ENCODE measurements around the gene PI3. TPM values are rescaled to one million over a fixed set of nuclear protein-coding genes. Genes with fewer than 3 reads are reported as not detected.

The PI3 gene
- total RNA-seq, 1 donor from 2014 or later = not detected

DNA sequence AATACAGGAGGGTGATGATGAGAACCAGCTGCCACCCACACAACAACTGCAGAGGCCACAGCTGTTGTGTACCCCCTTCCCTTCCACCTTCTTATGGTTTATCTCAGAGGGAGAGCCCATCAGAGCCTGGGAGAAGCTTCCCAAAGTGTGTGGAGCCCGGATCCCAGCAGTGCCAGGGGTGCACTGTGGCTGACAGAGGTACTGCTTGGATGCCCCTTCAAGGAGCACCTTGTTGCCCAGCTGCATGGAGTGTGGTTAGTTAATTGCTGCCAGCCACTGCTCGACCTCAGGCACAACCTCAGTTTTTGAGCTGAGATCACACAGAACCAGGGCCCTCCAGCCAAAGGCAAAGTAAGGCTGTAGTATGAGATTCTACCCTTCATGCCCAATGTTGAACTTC lies 13.0 kb downstream of the PI3 start:
- no peaks in the 10 kb centered on the region for H3K4me1 Mint-ChIP-seq (ENCODE audit: low read depth)
- no peak overlapping the region for H3K27ac Mint-ChIP-seq
- H3K9me3 Mint-ChIP-seq (ENCODE audit: low read depth) = no peaks in the 10 kb centered on the region
- H3K4me3 Mint-ChIP-seq (ENCODE audit: low read depth) = no peak overlapping the region
- no peak for TF ChIP-seq CTCF (IDR thresholded peaks at IDR 0.05; ENCODE audit: unreplicated experiment)
- DNase-seq (ENCODE audit: low spot score, unreplicated experiment) = no peak
- no peaks in the 10 kb centered on the region for H3K36me3 Mint-ChIP-seq (ENCODE audit: insufficient read depth)
- H3K27me3 Mint-ChIP-seq = peaks cover 7% of the 10 kb centered on the region

DNA sequence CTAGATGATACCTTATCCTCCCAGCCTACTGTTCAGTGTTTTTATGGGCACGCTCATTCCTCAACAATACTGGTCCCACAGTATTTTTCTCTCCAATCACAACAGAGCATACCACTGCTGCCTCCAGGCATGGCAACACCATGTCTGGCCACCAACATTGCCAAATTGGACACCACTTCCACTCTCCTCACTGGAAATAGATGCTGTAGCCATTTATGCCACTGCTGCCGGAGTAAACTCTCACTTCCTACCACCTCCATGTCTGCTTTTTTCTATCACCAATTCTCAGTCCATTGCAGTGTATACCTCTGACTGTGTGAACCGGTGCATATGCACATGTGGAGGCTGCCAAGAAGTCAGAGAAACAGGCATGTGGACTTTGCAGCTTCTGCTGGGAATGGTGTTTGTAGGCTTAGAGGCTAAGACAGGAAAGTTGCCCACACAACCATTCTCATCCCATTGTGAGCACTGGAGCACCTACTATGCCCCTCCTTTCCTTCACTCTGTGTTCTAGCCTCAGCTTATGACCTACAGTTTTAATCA lies 14.4 kb downstream of the PI3 start:
- no peaks in the 10 kb centered on the region for H3K36me3 Mint-ChIP-seq (ENCODE audit: insufficient read depth)
- no peaks in the 10 kb centered on the region for H3K4me1 Mint-ChIP-seq (ENCODE audit: low read depth)
- no peak overlapping the region for H3K27ac Mint-ChIP-seq
- no peak overlapping the region for H3K4me3 Mint-ChIP-seq (ENCODE audit: low read depth)
- DNase-seq (ENCODE audit: low spot score, unreplicated experiment) = no peak
- H3K9me3 Mint-ChIP-seq (ENCODE audit: low read depth) = no peaks in the 10 kb centered on the region
- H3K27me3 Mint-ChIP-seq = peaks cover 7% of the 10 kb centered on the region
- no peak for TF ChIP-seq CTCF (IDR thresholded peaks at IDR 0.05; ENCODE audit: unreplicated experiment)

- no peaks in the 10 kb centered on the region for H3K4me1 Mint-ChIP-seq (ENCODE audit: low read depth)
- no peak for TF ChIP-seq CTCF (IDR thresholded peaks at IDR 0.05; ENCODE audit: unreplicated experiment)
- no peaks in the 10 kb centered on the region for H3K36me3 Mint-ChIP-seq (ENCODE audit: insufficient read depth)
- H3K4me3 Mint-ChIP-seq (ENCODE audit: low read depth) = no peak overlapping the region
- no peak overlapping the region for H3K27ac Mint-ChIP-seq
- peaks cover 7% of the 10 kb centered on the region for H3K27me3 Mint-ChIP-seq
- no peak for DNase-seq (ENCODE audit: low spot score, unreplicated experiment)
- no peaks in the 10 kb centered on the region for H3K9me3 Mint-ChIP-seq (ENCODE audit: low read depth)
Observed at GRCh38 chr20:45189861-45190260, 15.2 kb downstream of the PI3 start.

DNA sequence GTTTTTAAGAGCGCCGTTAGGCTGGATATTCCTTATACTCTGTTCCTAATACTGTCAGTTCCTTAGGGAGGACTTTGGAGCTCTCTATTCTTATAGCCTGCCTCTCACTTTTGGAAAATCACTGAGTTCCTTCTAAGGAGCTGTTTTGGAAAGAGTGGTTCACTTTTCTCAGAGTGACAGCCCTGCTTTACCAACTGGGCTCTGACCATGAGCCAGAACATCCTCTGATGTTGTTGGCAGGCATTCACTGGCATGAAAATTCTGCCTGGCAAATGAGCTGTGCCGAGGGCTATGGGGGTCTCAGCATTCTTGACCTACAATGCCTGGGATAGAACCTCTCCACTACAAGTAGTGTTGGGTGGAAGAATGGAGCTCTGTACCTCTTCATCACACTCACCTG lies 17.2 kb downstream of the PI3 start:
- DNase-seq (ENCODE audit: low spot score, unreplicated experiment) = no peak
- Mint-ChIP-seq H3K4me1 (ENCODE audit: low read depth) (no peaks in the 10 kb centered on the region), H3K4me3 (ENCODE audit: low read depth) (no peak overlapping the region), H3K9me3 (ENCODE audit: low read depth) (no peaks in the 10 kb centered on the region), H3K27ac (no peak overlapping the region), H3K27me3 (peaks cover 7% of the 10 kb centered on the region), H3K36me3 (ENCODE audit: insufficient read depth) (no peaks in the 10 kb centered on the region)
- no peak for TF ChIP-seq CTCF (IDR thresholded peaks at IDR 0.05; ENCODE audit: unreplicated experiment)

GRCh38 chr20:45193331-45193730 lies 18.6 kb downstream of the PI3 start:
- no peak for DNase-seq (ENCODE audit: low spot score, unreplicated experiment)
- Mint-ChIP-seq H3K9me3 (ENCODE audit: low read depth) (no peaks in the 10 kb centered on the region), H3K27me3 (peaks cover 8% of the 10 kb centered on the region), H3K36me3 (ENCODE audit: insufficient read depth) (no peaks in the 10 kb centered on the region), H3K4me3 (ENCODE audit: low read depth) (no peak overlapping the region), H3K4me1 (ENCODE audit: low read depth) (no peaks in the 10 kb centered on the region), H3K27ac (no peak overlapping the region)
- no peak for TF ChIP-seq CTCF (IDR thresholded peaks at IDR 0.05; ENCODE audit: unreplicated experiment)

Data from progenitor cell of endocrine pancreas (in vitro differentiated cells).